Breast epithelium (tissue), 3 donors: ENCODE measurements around the gene RARA.

Experiments
- CTCF ChIP-seq, 3 donors: fragments of 450-650 bp; IDR thresholded peaks; one replicate each; pipeline ENCODE4 v1.5.1; 2016 to 2017; ENCODE audit warnings: antibody characterized with exemption in 3 of 3, mild to moderate bottlenecking in 3 of 3, moderate library complexity in 3 of 3
- POLR2AphosphoS5 ChIP-seq, 3 donors: sonication (generic); formaldehyde crosslinking; IDR thresholded peaks; one replicate each; pipeline ENCODE4 v1.6.1; 2017; ENCODE audit warnings: antibody characterized with exemption in 3 of 3

GRCh38 chr17:40338941-40339649 lies 30.1 kb downstream of the RARA start:
- no peak for TF ChIP-seq CTCF (IDR thresholded peaks at IDR 0.05)
- TF ChIP-seq POLR2AphosphoS5 (IDR thresholded peaks at IDR 0.05) = no peak
